Activated CD4-positive, alpha-beta T cell treated with anti-CD3 and anti-CD28 coated beads, Interleukin-2, amount 50 U/mL, for 4 hours (primary cell): ENCODE measurements around the gene WDR53.
"Not testable (repeated sequence)": the region's sequence is repeated elsewhere in the genome, so short reads cannot be mapped to it uniquely, and the experiment has no call there.

Source experiments
- DNase-seq, 2 experiments: peaks; one replicate each; pipeline ENCODE4 v3.0.0-alpha.2; 2020

The WDR53 gene

GRCh38 chr3:196514913-196515621 is 53.3 kb downstream of the WDR53 start, which contains the start of gene SMCO1:
SMCO1 (minus strand) TSS chr3:196515346; CDS start chr3:196515209, 137 bp downstream.
- no peak for DNase-seq

DNA sequence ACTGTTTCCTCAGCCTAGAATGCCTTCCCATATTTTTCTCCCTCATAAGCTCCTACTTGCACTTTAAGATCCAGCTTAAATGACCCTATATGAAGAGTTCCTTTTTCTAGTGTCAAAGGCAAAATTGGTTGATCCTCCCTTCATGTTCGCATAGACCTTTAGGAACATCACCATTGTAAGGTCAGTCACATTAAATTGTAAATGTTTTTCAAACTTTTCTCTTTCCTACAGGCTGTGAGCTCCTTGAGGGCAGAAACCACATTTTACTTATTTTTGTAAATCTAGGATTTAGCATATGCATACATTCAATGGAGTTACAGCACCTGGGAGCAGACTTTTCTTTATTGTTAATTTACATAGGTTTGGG is 54.0 kb downstream of the WDR53 start:
- DNase-seq = no peak

DNA sequence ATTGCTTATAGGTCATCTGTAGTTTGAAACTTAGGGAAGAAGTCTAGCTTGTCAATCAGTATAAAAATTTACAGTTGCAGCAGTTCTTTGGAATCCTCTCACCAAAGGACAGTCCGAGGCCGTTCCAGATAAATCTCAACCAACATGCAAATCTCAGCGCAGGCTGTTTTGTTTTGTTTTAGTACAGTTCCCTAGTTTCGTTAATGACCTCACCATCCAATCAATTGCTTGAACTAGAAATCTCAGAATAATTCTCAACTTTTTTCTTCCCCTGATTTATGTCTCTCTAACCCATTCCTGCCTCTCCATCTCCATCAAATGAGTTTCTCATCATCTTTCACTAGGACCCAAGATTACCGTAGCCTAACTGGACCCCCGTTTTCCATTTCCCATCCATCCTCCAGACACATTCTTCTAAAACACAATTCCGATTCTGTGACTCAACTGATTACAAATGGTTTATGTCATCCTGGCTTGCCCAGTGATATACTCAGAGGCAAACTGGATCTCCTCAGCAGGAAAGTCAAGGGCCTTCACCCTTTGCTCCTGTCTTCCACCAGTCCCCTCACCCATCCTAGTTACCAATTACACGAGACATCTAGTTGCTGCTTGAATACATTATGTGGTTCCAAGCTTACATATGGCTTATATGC is 54.5 kb downstream of the WDR53 start:
- no peak for DNase-seq

DNA sequence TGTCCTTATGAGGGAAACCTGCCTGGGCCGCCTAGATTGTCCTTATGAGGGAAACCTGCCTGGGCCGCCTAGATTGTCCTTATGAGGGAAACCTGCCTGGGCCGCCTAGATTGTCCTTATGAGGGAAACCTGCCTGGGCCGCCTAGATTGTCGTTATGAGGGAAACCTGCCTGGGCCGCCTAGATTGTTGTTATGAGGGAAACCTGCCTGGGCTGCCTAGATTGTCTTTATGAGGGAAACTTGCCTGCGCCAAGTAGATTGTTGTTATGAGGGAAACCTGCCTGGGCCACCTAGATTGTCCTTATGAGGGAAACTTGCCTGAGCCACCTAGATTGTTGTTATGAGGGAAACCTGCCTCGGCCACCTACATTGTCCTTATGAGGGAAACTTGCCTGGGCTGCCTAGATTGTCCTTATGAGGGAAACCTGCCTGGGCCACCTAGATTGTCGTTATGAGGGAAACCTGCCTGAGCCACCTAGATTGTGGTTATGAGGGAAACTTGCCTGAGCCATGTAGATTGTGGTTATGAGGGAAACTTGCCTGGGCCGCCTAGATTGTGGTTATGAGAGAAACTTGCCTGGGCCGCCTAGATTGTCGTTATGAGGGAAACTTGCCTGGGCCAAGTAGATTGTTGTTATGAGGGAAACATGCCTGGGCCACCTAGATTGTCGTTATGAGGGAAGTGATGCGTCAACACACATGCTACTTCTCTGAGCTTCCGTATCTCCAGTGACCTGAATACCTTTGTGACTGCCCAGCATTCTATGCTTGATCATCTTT is 56.5 kb downstream of the WDR53 start:
- DNase-seq = not testable (repeated sequence)

DNA sequence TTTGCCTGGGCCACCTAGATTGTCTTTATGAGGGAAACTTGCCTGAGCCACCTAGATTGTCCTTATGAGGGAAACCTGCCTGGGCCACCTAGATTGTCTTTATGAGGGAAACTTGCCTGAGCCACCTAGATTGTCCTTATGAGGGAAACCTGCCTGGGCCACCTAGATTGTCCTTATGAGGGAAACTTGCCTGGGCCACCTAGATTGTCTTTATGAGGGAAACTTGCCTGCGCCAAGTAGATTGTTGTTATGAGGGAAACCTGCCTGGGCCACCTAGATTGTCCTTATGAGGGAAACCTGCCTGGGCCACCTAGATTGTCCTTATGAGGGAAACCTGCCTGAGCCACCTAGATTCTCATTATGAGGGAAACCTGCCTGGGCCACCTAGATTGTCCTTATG is 57.2 kb downstream of the WDR53 start:
- DNase-seq = not testable (repeated sequence)

- no peak for DNase-seq
Observed at GRCh38 chr3:196506687-196507086, 61.7 kb downstream of the WDR53 start.

DNA sequence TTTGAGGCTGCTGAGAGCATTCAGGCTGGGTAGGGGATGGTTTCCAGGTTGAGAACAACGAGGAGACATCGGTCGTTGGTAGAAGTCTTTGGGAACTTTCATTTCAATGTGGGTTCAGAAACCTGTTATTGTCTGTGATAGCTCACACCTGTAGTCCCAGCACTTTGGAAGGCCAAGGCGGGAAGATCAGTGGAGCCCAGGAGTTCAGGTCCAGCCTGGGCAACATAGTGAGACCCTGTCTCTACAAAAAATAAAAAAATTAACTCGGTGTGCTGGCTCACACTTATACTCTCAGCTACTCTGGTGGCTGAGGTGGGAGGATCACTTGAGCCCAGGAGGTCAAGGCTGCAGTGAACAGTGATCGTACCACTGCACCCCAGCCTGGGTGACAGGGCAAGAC is 63.8 kb downstream of the WDR53 start:
- no peak for DNase-seq
